Measurements from ENCODE around the gene LAMTOR3.

DNA sequence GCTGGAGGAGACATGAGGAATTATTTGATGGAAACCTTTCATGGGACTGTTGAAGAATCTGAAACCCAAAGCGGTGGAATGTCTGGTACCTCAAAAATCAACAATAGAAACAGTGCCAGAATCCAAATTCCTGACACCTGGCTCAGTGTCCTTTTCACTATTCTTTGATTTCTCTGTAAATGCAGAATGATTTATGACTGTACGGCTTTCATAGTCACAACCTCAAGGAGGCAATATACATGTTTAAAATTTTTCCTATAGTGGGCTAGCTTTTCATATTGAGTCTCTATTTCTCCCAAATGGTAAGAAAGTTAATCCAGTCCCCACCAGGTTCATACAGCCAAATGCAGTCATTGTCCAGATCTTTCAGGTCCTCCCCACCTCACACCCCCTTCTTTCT is 58.3 kb downstream of the LAMTOR3 start:
- TF ChIP-seq, protein P1, sequence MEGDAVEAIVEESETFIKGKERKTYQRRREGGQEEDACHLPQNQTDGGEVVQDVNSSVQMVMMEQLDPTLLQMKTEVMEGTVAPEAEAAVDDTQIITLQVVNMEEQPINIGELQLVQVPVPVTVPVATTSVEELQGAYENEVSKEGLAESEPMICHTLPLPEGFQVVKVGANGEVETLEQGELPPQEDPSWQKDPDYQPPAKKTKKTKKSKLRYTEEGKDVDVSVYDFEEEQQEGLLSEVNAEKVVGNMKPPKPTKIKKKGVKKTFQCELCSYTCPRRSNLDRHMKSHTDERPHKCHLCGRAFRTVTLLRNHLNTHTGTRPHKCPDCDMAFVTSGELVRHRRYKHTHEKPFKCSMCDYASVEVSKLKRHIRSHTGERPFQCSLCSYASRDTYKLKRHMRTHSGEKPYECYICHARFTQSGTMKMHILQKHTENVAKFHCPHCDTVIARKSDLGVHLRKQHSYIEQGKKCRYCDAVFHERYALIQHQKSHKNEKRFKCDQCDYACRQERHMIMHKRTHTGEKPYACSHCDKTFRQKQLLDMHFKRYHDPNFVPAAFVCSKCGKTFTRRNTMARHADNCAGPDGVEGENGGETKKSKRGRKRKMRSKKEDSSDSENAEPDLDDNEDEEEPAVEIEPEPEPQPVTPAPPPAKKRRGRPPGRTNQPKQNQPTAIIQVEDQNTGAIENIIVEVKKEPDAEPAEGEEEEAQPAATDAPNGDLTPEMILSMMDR (IDR thresholded peaks at IDR 0.05): no peak
- no peak for TF ChIP-seq POLR2A (IDR thresholded peaks at IDR 0.05)

Measured in uterus (tissue), 2 donors.